GM12892 (cell line): Measurements from ENCODE around the gene BIVM.

ENCODE experiments used
- POLR2A ChIP-seq: IDR thresholded peaks from 2 replicates; pipeline ENCODE4 v1.6.1; 2011; ENCODE audit warnings: low read depth, low read length, control low read depth
- TAF1 ChIP-seq: IDR thresholded peaks from 2 replicates; pipeline ENCODE4 v1.6.1; 2011; ENCODE audit warnings: low read depth, mild to moderate bottlenecking, control low read depth, low read length, borderline replicate concordance

DNA sequence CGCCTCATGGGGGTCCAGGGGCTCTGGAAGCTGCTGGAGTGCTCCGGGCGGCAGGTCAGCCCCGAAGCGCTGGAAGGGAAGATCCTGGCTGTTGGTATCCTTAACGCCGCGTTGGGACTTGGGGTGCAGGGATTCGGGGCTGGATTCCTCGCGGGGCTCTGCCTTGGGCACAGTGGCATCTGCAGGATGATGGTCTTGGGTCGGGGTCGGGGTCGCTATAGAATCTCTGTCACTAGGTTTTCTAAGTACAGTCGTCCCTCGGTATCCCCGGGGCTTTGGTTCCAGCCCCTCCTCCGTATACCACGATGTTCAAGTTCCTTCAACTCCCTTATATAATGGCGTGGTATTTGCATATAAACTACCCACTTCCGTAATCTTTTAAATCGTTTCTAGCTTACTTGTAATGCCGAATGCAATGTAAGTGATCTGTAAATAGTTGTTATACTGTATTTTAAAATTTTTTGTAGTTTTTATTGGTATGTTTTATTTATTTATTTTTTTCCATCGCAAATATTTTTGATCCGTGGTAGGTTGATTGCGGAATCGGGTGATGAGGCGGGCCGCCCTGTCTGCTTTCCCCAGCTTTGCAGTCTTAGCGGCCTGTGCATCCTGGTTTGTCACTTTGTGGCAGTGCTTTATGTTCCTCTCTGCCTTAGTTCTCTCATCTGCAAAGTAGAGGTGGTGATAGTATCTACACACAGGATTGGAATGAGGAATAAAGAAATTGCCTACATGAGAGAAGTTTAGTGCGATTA lies 47.5 kb downstream of the BIVM start:
- TF ChIP-seq POLR2A (no peak), TAF1 (no peak)
